GM18507 (cell line): ENCODE results near the gene TOLLIP.
"Not testable (repeated sequence)": the region's sequence is repeated elsewhere in the genome, so short reads cannot be mapped to it uniquely, and the experiment has no call there.

Experiments
- DNase-seq: peaks from one replicate; pipeline ENCODE4 v3.0.0; 2011; ENCODE audit warnings: low read depth; ENCODE audit not compliant: insufficient read length; ENCODE audit errors: extremely low spot score
- FAIRE-seq: peaks from 2 replicates; lab custom pipeline; 2011; peaks lifted over from hg19 to GRCh38; lab: Jason Lieb, UNC

TOLLIP gene

GRCh38 chr11:1309498-1310317, at the start of gene TOLLIP:
Gene TOLLIP, minus strand, starts transcription at chr11:1309632. Its CDS starts 134 bp downstream, at chr11:1309498.
- peak; percentile 95 for FAIRE-seq
- DNase-seq = peak; percentile 100

GRCh38 chr11:1358931-1359330, 49.5 kb upstream of the TOLLIP start:
- not testable (repeated sequence) for FAIRE-seq, DNase-seq

DNA sequence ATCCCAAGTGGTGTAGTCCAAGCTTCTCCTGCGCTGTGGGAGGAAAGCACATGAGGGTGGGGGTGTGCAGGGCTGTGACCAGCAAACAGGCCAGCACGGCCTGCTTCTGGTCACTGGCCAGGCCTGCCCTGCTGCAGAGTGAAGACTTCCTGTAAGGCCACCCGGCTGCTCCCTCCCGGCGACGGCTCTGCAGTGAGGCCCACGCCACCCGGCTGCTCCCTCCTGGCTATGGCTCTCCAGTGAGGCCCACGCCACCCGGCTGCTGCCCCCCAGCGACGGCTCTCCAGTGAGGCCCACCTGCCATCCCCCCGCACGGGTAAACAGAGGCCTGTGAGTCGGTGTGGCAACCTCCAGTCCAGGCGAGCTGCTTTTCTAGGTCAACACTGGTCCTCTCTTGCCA, 48.9 kb upstream of the TOLLIP start:
- DNase-seq (no peak), FAIRE-seq (no peak)

DNA sequence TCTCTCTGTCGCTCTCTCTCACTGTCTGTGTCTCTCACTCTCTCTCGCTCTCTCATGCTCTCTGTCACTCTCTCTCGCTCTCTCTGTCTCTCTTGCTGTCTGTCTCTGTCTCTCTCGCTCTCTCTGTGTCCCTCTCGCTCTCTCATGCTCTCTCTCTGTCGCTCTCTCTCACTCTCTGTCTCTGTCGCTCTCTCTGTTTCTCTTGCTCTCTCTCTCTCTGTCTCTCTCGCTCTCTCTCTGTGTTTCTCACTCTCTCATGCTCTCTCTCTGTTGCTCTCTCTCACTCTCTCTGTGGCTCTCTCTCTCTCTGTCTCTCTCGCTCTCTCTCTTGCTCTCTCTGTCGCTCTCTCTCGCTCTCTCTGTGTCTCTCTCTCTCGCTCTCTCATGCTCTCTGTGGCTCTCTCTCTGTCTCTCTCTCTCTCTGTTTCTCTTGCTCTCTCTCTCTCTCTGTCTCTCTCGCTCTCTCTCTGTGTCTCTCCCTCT, 47.1 kb upstream of the TOLLIP start:
- DNase-seq = no peak
- no peak for FAIRE-seq

DNA sequence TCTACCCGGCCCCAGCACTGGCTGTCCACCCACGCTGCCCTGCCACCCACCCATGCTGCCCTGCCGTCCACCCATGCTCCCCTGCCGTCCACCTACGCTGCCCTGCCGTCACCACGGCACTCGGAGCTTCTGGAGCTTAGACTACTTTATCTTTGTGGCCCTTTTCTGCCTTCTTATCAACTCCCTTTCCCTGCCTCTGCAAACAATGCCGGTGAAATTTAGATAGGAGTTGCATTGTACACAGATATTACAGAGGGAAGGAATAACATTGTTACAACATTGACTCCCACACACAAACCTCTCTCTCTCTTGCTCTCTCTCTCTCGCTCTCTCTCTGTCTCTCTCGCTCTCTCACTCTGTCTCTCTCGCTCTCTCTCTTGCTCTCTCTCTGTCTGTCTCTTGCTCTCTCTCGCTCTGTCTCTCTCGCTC, 46.6 kb upstream of the TOLLIP start:
- DNase-seq (no peak), FAIRE-seq (no peak)

DNA sequence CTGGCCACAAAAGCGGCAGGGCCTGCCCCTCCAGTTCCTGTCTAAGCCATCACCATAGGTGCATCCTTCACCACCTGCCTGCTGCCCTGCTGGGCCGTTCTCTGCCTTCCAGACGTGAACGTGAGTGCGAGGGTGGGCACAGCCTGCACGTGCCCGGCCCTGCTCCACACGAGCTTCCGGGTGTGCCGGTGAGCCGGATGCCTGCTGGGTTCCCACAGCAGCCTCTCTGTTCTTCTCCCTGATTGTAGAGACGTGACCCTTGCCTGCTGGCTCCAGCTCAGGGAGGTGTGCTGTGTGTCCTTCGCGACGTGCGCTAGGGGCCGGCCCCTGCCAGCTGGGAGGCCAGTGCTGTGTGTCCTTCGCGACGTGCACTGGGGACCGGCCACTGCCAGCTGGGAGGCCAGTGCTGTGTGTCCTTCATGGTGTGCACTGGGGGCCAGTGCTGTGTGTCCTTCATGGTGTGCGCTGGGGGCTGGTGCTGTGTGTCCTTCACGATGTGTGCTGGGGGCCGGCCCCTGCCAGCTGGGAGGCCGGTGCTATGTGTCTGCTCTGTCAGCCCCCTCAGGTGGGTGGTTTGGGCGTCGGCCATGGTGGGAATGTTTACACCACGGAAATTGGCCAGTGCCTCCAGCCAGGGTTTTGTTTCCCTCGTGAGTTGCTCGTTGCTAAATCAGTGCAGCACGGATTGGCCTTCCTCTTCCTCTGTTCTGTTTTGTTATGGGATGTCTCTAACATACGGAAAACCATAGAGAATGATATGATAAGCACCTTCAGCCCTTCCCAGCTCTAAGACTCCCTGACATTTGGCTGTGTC, 44.9 kb upstream of the TOLLIP start:
- DNase-seq (no peak), FAIRE-seq (no peak)

- DNase-seq (no peak), FAIRE-seq (no peak)
Measured at GRCh38 chr11:1353383-1354124, 44.1 kb upstream of the TOLLIP start.

GRCh38 chr11:1352696-1353382, 43.4 kb upstream of the TOLLIP start:
- DNase-seq (no peak), FAIRE-seq (no peak)

DNA sequence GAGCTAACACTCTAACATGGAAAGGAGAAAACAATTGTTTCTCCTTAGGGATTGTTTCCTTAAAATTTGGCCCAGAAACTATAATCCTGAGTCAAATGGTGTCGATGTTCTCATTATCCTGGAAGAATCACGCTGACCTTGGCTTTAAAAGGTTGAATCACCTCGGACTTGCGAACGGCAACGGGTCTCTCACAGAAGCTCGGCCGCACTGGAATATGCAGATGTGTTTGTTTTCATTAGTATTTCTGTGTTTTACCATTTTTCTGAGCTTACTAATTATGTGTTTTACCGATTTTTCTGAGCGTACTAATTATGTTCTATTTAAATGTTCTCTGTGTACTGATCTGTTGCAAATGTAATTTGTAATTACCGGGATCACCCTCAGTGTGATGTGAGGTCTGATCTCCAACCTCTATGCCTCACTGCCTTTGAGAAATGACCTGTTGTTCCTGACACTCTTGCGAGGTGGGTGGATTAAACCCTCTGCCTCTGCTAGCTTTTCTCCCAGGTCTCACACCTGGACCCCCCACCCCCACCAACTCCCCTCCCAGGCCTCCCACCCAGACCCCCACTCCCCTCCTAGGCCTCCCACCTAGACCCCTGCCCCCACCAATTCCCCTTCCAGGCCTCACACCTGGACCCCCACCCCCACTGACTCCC, 42.0 kb upstream of the TOLLIP start:
- FAIRE-seq = no peak
- no peak for DNase-seq

DNA sequence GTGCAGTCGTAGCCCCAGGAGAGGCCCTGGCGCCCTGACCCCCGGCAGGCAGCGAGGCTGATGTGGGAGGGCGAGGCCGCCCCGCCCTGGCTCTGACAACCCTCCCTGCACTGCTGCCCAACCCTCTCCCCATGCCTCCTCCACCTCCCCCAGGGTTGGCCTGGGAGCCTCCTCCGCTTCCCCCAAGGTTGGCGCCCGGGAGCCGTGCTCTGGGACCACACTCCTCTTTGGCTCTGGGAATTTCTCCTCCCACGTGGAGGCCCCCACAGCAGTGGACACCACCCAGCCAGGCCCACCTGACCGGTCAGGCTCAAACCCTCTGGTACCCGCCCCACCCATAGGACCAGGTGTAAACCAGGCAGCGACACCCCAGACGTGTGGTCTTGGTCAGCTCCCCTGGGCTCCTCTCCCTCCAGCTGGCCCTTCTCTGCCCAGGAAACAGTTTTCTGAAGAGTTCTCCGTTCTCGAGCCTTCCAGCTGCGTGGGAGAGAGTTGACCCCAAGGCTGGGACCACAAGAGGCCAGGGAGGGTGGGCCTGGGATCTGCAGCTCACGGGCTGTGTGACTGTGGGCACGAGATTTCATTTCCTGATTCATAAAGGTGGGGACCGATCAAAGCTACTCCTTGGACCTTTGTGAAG, 40.8 kb upstream of the TOLLIP start:
- DNase-seq = no peak
- no peak for FAIRE-seq

DNA sequence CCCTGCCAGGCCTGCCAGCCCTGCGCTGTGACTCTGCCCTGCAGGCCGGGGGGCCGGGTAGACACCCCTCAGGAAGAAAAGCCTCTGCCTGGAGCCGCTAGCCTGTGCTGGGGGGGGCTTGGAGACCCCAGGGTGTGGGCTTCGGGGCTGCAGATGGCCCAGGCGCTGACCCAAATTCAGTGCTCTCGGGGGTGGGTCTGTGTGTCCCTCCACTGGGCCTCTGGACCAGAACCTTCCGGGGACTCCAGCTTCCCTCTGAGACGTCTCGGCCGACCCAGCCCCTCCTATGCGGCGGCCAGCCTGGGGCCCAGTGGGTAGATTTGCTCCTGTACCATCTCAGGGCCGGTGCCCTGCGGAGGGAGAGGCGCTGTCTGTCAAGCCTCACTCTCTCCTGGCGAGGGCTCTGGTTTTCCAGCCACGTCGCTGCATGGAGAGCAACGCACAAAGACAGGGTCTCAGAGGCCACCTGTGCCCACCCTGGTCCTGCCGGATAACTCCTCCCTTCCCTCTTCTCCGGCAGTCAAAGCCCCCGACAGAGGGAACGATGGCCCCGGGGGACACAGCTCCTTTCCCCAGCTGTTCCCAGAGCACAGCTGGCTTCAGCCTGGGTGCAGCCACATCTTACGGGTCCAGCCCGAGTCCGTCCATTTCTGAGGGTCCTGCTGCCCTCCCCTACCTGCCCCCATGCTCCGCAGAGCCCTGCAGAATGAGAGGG, 40.1 kb upstream of the TOLLIP start:
- no peak for DNase-seq
- FAIRE-seq = no peak

DNA sequence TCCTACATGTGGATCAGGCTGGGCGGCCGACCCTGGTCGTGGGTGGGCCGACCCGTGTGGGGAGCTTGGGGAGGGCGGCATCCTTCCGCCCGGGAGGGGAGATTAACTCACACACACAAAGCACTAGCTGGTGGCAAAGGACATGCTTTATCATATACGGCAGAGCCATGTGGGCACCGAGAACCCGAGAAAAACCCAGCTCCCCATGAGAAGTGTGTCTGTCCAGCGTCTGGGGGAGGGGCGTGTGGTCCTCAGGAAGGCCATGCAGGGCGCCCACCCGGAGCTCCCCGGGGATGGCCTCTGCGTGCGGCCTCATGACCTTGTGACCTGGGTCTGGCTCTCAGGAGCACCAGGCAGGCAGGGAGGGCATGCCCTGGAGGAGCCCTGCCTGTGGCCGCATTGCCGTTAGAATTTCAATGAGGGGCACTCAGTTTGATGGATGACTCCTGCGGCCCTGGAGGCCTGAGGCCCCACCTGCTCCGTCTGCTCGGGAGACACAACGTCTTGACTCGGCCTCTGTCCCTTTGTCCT, 39.4 kb upstream of the TOLLIP start:
- FAIRE-seq (no peak), DNase-seq (no peak)

DNA sequence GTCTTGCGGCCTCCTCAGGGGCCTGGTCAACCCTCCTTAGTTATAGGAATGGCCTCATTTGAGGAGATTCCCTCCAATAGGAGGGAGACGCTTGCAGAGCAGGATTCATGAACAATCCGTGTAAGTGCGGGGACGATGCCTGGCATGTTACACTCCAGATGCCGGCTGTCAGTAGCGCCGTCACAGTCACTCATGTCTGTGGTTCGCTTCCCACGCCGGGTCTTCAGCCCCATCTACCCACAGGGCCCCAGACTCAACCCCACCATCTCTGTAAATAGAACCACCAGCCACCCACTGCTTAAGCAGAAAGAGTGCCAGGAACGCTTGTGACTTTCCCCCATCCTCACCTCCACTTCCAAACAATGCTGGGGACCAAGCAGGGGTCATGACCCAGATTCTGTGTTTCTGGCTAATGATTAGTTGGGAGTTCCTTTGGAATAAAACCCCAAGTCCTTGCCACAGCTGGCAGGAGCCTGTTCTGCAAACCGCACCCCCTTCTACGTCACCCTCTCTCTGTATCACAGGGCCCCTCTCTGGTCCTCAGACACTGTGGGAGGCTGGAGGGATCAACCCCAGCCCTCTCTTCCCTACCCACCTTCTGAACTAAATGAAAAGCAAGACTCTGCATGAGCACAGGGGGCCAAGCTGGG, 38.8 kb upstream of the TOLLIP start:
- no peak for DNase-seq
- FAIRE-seq = no peak

- FAIRE-seq, DNase-seq: not testable (repeated sequence)
Measured at GRCh38 chr11:1347411-1347999, 38.1 kb upstream of the TOLLIP start.

- no peak for FAIRE-seq
Measured at GRCh38 chr11:1346669-1347390, 37.4 kb upstream of the TOLLIP start.

More at GRCh38 chr11:1346669-1347390, 37.4 kb upstream of the TOLLIP start:
- DNase-seq = no peak
